Cerebellar cortex (tissue), 1 donor: ENCODE measurements around the gene ASCC1.
"Not testable (repeated sequence)": the region's sequence is repeated elsewhere in the genome, so short reads cannot be mapped to it uniquely, and the experiment has no call there.

ENCODE experiments used
- DNase-seq: peaks from one replicate; pipeline ENCODE4 v3.0.0-alpha.2; 2015; ENCODE audit warnings: low spot score

The ASCC1 gene

DNA sequence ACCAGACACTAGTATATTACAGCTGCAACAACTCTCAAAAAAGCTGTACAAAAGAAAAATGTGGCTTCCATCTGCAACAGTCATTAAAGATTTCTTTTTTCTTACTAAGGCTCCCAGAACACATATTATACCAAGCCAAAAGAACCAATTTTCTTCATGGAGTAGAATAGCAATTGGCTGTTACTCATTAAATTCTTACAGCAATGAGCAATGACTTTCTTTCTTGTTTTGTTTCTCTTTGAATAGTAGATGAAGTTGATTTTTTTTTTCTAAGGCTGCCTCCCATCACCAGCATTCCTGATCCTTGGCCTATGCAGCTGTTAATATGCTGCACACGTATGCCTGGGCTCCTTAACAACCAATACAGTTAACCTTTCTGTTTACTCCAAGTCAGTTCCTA is 91.1 kb downstream of the ASCC1 start:
- peak; percentile 14 for DNase-seq

DNA sequence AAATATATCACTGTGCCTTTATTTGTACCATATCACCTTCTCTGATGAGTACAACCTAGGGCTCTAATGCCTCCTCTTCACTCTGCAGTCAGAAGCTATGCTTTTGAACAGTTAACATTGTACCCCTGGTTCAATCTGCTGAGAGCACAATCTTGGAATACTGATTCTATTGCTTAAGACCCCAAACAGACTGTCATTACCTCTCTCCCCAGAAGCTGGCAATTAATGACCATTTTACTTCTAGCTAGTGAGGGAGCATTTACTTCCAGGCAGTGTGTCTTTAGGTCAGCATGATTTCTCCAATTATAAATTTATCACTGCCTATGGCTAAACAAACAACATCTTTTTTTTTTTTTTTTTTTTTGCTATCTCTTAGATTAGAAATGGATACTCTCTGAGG is 91.7 kb downstream of the ASCC1 start:
- no peak for DNase-seq

- DNase-seq, result no peak
Measured at GRCh38 chr10:72123616-72124015, 92.5 kb downstream of the ASCC1 start.

DNA sequence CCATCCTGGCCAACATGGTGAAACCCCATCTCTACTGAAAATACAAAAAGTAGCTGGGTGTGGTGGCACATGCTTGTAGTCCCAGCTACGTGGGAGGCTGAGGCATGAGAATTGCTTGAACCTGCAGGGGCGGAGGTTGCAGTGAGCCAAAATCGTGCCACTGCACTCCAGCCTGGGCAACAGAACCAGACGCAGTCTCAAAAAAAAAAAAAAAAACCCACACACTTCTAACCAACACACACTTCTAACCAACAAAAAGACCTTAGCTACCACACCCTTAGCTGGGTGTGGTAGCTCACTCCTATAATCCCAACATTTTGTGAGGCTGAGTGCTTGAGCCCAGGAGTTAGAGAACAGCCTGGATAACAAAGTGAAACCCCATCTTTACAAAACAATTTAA is 93.9 kb downstream of the ASCC1 start:
- no peak for DNase-seq

DNA sequence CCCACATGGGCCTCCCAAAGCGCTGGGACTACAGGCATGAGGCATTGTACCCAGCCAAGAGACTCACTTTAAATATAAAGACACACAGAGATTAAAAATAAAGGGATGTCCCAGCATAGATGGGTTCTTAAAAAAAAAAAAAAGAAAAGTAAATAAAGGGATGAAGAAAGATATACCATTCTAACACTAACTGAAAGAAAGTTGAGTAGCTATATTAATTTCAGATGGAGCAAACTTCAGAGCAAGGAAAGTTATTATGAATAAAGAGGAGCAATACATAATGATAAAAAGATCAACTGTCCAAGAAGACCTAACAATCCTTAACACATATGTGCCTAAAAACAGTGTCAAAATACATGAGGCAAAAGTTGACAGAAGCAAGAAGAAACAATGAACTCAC is 94.7 kb downstream of the ASCC1 start:
- DNase-seq, result no peak

DNA sequence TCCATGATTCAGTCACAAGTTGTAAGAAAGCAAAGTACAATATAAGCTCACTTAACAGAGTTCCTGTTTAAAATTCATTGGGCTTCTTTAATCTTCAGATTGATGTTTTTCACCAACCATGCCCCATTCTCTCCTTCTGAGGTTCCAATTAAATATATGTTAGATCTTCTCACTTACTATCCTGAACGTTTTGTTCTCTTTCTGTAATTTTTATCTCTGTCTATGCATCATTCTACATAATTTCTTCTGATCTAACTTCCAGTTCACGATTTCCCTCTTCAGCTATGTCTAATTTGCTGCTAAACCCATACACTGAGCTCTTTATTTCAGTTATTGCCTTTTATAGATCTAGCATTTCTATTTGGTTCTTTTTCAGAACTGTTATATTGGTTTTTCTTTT is 99.7 kb downstream of the ASCC1 start:
- DNase-seq, result no peak

GRCh38 chr10:72114706-72115450 is 101.2 kb downstream of the ASCC1 start:
- DNase-seq, result no peak

- DNase-seq, result no peak
Measured at GRCh38 chr10:72110673-72111401, 105.2 kb downstream of the ASCC1 start.

DNA sequence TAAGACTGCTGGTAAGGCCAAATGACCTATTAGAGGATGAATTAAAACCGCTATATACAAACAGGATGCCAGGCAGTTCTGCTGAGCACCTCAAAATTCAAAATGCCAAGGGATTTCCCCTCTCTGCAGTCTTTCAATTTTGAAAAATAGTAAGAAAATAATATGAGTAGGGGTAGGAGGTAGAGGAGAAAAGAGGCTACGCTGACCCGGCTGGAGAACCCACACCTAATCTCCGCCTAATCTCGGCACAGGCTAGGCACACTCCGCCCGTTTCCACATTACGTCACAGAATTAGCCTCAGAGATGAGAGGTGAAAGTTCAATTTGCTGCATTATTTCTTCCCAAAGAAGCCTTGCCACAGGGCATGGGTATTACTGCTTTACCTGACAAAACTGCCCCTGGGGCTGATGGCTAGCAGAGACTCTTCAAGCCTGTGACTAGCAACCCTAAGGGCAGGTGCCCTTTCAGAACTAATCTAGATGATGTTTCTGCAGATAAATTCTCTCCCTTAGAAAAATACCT is 106.4 kb downstream of the ASCC1 start:
- DNase-seq, result no peak

DNA sequence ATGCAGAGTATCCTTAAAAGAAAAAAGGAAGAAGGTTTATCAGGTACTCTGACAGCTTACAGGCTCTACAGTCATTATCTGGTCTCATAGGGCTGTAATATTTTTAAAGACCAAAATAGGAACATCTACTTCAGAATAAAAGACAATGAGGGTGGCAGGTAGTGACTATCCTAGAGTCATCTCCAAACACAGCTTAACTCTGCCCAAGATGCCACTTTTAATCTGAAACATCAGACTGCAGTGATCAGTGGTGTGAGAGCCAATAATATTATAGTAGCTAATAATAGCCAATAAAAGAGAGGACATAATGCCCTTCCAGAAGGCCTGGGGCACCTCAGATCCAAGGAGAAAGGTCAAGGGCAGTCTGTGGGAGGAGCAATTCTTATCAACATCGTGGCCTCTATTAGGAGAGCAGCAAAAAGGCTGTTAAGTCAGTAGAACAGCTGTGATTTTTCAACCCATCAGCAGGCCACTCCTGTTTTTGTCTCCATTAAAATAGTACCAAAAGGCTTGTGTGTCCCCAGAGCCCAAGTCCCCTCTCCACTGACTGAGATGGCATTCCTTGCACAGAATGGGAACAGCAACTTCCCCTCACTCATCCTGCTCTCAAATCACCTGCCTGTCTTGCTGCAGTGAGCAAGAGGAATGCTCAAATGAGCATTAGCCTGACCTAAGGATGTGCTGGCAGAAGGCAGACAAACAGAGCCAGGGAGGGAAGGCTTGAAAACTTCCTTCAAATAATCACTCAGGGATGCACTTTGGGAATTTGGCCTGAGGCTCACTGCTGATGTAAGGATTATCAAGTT is 107.0 kb downstream of the ASCC1 start:
- no peak for DNase-seq

DNA sequence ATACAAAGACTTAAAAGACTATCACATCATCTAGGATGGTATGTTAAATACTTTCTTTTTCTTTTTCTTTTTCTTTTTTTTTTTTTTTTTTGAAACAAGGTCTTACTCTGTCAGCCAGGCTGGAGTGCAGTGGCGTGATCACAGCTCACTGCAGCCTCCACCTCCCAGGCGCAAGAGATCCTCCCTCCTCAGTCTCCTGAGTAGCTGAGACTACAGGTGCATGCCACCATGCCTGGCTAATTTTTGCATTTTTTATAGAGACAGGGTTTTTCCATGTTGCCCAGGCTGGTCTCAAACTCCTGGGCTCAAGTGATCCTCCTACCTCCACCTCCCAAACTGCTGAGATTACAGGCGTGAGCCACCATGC is 108.1 kb downstream of the ASCC1 start:
- DNase-seq, result not testable (repeated sequence)

- no peak for DNase-seq
Measured at GRCh38 chr10:72107325-72108003, 108.6 kb downstream of the ASCC1 start.

GRCh38 chr10:72106896-72107295 is 109.2 kb downstream of the ASCC1 start:
- no peak for DNase-seq

DNA sequence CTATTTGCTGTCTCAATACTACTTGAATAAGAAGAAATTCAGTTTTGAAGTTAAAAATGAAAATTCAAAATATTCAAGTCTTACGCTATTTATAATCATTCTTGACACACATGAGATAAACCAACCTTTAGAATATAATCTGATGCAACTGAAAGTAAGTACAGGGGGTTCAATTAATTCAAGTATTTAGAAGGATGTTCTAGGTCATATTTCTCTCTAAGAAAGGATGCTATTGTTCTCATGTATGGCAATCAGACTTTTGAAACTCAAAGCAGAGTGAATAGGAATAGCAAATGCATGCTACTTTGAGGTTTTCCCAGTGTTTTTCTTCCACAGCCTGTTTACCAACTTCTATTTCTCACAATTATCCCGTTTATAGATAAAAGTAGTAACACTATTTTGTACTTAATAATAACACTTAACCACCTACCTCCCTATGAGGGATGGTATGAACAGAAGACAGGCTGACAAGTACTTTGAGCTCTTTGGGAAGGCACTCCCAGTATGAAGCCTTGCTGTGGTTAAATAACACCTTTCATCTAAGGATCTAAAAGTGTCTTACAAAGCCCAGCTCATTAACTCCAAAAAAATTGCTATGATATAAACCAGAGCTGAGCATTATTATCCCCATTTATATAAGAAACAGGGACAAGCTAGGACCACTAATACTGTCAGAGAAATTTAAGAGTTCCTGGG is 109.8 kb downstream of the ASCC1 start:
- DNase-seq, result no peak

DNA sequence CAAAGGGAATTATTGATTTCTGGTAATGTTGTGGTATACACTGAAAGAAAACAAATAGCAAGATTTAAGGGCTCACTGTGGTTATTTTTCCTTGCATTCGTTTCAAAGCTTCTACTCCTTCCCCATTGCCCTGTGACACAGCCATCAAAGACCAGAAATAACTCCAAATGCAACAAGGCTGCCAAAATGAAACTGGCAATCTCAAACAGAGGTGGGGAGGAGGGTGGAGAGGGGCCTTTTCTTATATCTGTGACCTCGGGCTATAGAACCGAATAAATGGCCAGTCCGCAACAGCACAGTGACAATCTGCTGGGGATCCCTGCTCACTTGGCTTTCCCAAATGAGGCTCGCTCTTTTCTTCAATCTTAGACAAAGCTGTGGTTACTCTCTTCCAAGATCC is 110.4 kb downstream of the ASCC1 start:
- DNase-seq, result no peak

GRCh38 chr10:72105098-72105475 is 111.0 kb downstream of the ASCC1 start:
- no peak for DNase-seq

GRCh38 chr10:72104472-72105097 is 111.5 kb downstream of the ASCC1 start:
- DNase-seq, result no peak

DNA sequence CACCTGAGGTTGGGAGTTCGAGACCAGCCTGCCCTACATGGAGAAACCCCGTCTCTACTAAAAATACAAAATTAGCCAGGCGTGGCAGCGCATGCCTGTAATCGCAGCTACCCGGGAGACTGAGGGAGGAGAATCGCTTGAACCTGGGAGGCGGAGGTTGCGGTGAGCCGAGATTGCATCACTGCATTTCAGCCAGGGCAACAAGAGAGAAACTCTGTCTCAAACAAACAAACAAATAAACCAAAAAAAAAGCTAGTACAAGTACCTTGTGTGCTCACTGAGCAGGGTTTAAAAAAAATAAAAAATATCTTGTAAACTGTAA is 116.5 kb downstream of the ASCC1 start:
- DNase-seq, result no peak

DNA sequence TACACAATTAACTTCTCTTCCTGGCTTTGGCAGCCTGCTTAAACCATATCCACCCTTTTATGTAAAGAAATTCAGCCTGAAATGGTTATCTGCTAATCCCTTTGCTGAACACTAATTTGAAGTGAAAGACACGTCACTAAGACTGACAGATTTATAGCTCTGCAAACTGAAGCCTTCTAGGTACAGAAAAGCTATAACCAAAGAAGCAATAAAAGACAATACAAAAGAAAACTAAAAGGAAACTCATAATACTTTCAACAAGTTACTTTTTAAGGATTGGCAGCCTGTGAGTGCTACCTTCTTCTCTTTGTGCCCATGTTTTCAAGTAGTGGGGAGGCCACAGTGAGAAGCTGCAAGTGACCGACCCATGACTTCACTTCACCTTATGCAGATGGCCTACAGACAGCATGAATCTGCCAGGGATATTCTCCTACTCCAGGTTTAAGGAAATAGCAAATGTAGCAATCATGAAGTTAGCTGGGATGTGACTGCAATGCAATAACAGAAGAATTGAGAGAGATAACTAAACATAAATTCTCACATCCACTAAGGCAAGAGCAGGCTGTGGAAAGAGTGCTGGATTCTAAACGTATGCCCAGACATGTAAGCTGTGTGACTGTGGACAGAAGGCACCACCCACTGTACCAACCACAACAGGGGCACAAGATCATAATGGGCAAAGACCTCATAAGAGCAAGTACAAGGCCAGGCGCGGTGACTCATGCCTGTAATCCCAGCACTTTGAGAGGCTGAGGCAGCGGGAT is 117.1 kb downstream of the ASCC1 start:
- DNase-seq, result no peak

DNA sequence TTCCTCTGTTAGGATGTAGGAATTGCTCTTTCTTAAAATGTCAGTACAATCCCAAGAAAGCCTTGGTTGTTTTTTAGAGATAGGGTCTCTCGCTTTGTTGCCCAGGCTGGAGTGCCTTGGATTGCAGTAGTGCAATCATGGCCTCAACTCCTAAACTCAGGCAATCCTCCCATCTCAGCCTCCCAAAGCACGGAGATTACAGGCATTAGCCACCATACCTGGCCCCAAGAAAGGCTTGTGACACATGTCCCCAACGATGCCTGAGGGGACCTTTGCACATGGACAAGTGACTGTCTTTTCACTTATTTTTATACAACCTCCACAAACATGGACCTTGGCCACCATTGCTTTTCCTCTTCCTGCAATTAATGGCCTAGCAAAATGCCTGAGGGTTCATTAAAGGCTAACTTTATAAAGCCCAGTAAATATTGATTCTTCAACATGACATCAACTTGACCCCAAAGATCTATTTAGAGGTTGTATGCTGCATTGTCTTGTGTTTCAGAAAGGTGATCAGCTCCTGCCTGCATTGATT is 117.7 kb downstream of the ASCC1 start:
- no peak for DNase-seq
